ENCODE measurements around the gene C2orf81.
"Not testable (repeated sequence)": the region's sequence is repeated elsewhere in the genome, so short reads cannot be mapped to it uniquely, and the experiment has no call there.

The C2orf81 gene

DNA sequence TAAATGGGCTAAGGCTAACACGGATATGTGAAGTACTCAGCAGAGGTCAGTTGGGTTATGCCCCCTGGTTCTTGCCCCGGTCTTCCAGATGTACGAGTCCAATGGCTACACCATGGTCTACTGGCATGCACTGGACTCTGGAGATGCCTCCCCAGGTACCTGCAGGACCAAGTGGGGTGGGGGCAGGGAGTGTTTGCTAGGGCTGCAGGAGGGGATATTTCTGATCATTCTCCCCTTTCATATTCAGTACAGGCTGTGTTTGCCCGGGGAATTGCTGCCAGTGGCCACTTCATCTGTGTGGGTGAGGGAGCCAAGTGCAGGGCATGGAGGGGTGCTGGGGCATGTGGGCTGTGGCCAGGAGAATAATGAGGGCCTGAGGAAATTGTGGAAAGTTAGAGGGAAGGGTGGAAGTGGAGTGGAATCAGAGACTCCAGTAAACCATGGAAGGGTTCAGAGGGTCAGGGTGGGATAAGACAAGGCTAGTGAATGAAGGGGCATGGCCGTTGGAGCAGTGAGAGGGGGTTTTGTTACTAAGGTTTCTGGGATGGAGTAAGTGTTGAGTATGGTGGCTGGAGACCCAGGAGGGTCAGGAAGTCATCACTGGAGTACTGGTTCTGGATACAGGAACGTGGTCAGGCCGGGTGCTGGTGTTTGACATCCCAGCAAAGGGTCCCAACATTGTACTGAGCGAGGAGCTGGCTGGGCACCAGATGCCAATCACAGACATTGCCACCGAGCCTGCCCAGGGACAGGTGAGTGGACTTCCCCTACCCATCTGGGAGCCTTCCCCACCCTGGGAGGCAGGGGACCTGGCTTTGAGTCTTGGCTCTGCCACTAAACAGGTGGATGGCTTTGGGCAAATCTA, 2.0 kb upstream of the C2orf81 start:
- H3K36me3 ChIP-seq (ENCODE audit: control insufficient read depth in 2 of 2, insufficient read depth in 2 of 2, low read length in 2 of 2): peaks cover 25 to 36% of the 10 kb centered on the region in 2 donors
- no peaks in the 10 kb centered on the region for H3K9me3 ChIP-seq (ENCODE audit: control insufficient read depth in 2 of 2, low read length in 2 of 2)
- no peak overlapping the region for H3K27ac ChIP-seq (ENCODE audit: low read depth in 2 of 2, low read length in 2 of 2)
- H3K27me3 ChIP-seq (ENCODE audit: control insufficient read depth in 2 of 2, insufficient read depth in 2 of 2, low read length in 2 of 2): no peaks in the 10 kb centered on the region
- H3K4me1 ChIP-seq (ENCODE audit: control insufficient read depth in 2 of 2, insufficient read depth in 2 of 2, low read length in 2 of 2): peaks cover 5 to 9% of the 10 kb centered on the region in 2 donors
- no peak overlapping the region for H3K4me3 ChIP-seq (ENCODE audit: low read length in 2 of 2)
- no peak overlapping the region for H3K9ac ChIP-seq (ENCODE audit: low read depth in 1 of 2, low read length in 2 of 2)

DNA sequence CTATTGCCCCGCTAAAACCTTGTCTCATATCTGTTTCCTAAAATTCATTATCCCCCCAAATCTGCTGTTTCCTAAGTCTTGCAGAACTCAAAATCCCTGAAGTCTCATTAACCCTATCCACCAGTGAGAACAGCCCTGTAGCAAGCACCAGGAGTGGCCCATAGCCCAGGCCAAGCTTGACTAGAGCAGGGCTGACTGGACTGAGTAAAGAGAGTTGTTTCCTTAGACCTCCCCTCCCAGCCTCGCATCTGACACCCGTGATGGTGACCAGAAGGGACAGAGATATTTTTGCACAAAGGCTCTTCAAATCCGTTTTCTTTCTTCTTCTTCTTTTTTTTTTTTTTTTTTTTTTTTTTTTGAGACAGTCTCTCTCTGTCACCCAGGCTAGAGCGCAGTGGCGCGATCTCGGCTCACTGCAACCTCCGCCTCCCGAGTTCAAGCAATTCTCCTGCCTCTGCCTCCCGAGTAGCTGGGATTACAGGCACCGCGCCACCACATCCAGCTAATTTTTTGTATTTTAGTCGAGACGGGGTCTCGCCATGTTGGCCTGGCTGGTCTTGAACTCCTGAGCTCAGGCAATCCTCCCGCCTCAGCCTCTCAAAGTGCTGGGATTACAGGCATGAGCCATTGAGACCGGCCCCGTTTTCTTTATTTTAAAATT, 846 bp downstream of the C2orf81 start:
- H3K27ac ChIP-seq (ENCODE audit: low read depth in 2 of 2, low read length in 2 of 2); H3K9me3 ChIP-seq (ENCODE audit: control insufficient read depth in 2 of 2, low read length in 2 of 2); H3K36me3 ChIP-seq (ENCODE audit: control insufficient read depth in 2 of 2, insufficient read depth in 2 of 2, low read length in 2 of 2); H3K27me3 ChIP-seq (ENCODE audit: control insufficient read depth in 2 of 2, insufficient read depth in 2 of 2, low read length in 2 of 2); H3K4me1 ChIP-seq (ENCODE audit: control insufficient read depth in 2 of 2, insufficient read depth in 2 of 2, low read length in 2 of 2): not testable (repeated sequence)
- H3K9ac ChIP-seq (ENCODE audit: low read depth in 1 of 2, low read length in 2 of 2): peak overlapping the region in 1 of 2 donors; percentile 57
- peak overlapping the region in 1 of 2 donors; percentile 82 for H3K4me3 ChIP-seq (ENCODE audit: low read length in 2 of 2)

DNA sequence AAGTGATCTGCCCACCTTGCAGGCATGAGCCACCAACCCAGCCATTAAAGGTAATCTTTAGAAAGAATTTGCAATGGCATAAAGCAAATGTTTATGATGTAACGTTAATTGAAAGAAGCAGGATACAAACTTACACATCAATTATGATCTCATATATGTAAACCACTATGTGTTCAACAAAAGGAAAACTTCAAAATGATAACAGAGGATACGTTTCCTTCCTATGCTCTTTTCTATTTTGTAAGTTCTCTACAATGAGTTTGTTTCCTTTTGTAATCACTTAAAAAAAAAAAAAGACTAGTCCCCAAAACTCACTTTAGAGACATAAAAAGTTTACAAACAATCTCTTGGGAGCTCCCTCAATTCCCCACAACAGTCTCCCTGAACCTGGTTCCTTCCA, 1.4 kb downstream of the C2orf81 start:
- no peaks in the 10 kb centered on the region for H3K27me3 ChIP-seq (ENCODE audit: control insufficient read depth in 2 of 2, insufficient read depth in 2 of 2, low read length in 2 of 2)
- no peaks in the 10 kb centered on the region for H3K9me3 ChIP-seq (ENCODE audit: control insufficient read depth in 2 of 2, low read length in 2 of 2)
- no peak overlapping the region for H3K27ac ChIP-seq (ENCODE audit: low read depth in 2 of 2, low read length in 2 of 2)
- H3K36me3 ChIP-seq (ENCODE audit: control insufficient read depth in 2 of 2, insufficient read depth in 2 of 2, low read length in 2 of 2): peaks cover 0 to 4% of the 10 kb centered on the region in 2 donors
- peaks cover 5 to 14% of the 10 kb centered on the region in 2 donors for H3K4me1 ChIP-seq (ENCODE audit: control insufficient read depth in 2 of 2, insufficient read depth in 2 of 2, low read length in 2 of 2)
- H3K4me3 ChIP-seq (ENCODE audit: low read length in 2 of 2): no peak overlapping the region
- no peak overlapping the region for H3K9ac ChIP-seq (ENCODE audit: low read depth in 1 of 2, low read length in 2 of 2)

DNA sequence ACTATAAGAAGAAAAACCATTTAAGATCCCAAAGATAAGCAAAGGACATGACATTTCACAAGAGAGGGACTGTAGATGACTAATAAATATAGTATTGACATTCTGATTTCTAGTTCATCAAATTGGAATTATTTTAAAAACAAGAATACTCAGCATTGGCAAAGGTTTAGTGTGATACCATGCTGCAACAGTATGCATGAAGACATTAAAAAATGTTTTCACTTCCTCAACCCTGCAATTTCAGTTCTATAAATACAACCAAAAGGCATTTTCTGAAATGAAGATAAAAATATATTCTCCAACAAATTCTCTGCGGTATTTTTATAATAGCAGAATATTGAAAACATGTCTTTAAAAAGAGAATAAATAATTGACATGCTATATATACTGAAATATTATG, 2.1 kb downstream of the C2orf81 start:
- H3K9me3 ChIP-seq (ENCODE audit: control insufficient read depth in 2 of 2, low read length in 2 of 2): no peaks in the 10 kb centered on the region
- H3K4me1 ChIP-seq (ENCODE audit: control insufficient read depth in 2 of 2, insufficient read depth in 2 of 2, low read length in 2 of 2): peaks cover 6 to 18% of the 10 kb centered on the region in 2 donors
- no peaks in the 10 kb centered on the region for H3K36me3 ChIP-seq (ENCODE audit: control insufficient read depth in 2 of 2, insufficient read depth in 2 of 2, low read length in 2 of 2)
- H3K4me3 ChIP-seq (ENCODE audit: low read length in 2 of 2): no peak overlapping the region
- H3K9ac ChIP-seq (ENCODE audit: low read depth in 1 of 2, low read length in 2 of 2): no peak overlapping the region
- no peaks in the 10 kb centered on the region for H3K27me3 ChIP-seq (ENCODE audit: control insufficient read depth in 2 of 2, insufficient read depth in 2 of 2, low read length in 2 of 2)
- H3K27ac ChIP-seq (ENCODE audit: low read depth in 2 of 2, low read length in 2 of 2): no peak overlapping the region

DNA sequence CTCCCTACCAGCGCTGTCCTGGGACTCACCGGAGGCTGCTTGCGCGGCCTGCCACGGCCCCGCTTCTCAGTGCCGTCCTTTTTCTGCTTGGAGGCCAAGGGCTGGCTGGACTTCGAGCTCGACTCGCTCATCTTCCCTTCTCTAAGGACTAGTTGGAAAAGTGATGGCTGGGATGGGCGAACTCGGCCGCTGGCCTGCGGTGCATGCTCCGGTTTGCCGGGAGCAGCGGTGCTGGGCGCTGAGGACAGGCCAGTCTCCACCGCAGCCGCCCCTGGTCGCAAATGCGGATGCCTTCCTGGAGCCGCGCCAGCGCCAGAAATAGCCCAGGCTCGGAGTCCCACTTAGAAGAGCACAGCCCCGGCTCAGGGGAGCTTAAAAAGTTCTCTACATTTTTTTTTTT, 3.1 kb downstream of the C2orf81 start:
- H3K9ac ChIP-seq (ENCODE audit: low read depth in 1 of 2, low read length in 2 of 2): no peak overlapping the region
- H3K36me3 ChIP-seq (ENCODE audit: control insufficient read depth in 2 of 2, insufficient read depth in 2 of 2, low read length in 2 of 2): no peaks in the 10 kb centered on the region
- H3K27me3 ChIP-seq (ENCODE audit: control insufficient read depth in 2 of 2, insufficient read depth in 2 of 2, low read length in 2 of 2): no peaks in the 10 kb centered on the region
- H3K4me1 ChIP-seq (ENCODE audit: control insufficient read depth in 2 of 2, insufficient read depth in 2 of 2, low read length in 2 of 2): peaks cover 14 to 24% of the 10 kb centered on the region in 2 donors
- no peak overlapping the region for H3K27ac ChIP-seq (ENCODE audit: low read depth in 2 of 2, low read length in 2 of 2)
- H3K4me3 ChIP-seq (ENCODE audit: low read length in 2 of 2): no peak overlapping the region
- H3K9me3 ChIP-seq (ENCODE audit: control insufficient read depth in 2 of 2, low read length in 2 of 2): no peaks in the 10 kb centered on the region

DNA sequence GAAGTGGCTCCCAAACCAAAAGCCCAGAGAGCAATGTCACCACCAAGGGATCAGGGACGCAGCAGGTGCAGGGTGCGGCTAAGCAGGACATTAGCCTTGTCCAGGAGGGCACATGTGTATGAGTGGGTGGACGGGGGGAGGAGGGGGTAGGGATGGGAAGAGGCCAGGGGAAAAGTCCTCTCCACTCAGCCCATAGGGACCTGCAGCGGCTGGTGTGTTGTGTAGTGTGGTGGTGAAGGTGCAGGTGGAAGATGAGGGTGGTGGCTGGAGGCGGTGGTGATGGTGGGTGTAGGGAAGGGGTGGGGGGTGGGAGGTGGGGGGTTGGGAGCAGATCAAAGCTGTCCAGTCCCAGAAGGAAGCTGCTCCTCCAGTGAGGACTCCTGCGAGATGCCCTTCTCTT, 3.7 kb downstream of the C2orf81 start:
- Histone ChIP-seq H3K9ac (ENCODE audit: low read depth in 1 of 2, low read length in 2 of 2) (no peak overlapping the region), H3K36me3 (ENCODE audit: control insufficient read depth in 2 of 2, insufficient read depth in 2 of 2, low read length in 2 of 2) (no peaks in the 10 kb centered on the region), H3K27me3 (ENCODE audit: control insufficient read depth in 2 of 2, insufficient read depth in 2 of 2, low read length in 2 of 2) (no peaks in the 10 kb centered on the region), H3K4me3 (ENCODE audit: low read length in 2 of 2) (no peak overlapping the region), H3K4me1 (ENCODE audit: control insufficient read depth in 2 of 2, insufficient read depth in 2 of 2, low read length in 2 of 2) (peaks cover 14 to 24% of the 10 kb centered on the region in 2 donors), H3K27ac (ENCODE audit: low read depth in 2 of 2, low read length in 2 of 2) (no peak overlapping the region), H3K9me3 (ENCODE audit: control insufficient read depth in 2 of 2, low read length in 2 of 2) (no peaks in the 10 kb centered on the region)

DNA sequence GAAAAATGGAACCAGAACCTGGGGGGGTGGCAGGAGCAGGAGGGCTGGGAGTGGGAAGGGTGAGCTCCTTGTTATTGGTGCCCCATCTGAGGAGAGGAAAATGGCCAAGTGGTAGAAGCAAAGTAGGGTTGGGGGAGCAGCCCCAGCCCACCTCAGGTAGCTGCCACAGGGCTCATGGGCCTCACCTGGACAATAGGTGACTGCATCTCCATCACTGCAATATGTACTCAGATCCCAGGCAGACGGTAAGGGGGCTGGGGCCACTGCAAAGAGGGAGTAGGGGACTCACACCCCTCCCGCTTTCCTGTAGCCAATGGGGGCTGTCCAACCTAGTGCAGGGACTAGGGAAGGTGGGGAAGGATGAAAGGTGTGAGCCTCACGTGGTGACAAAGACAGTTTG, 4.2 kb downstream of the C2orf81 start:
- no peak overlapping the region for H3K4me3 ChIP-seq (ENCODE audit: low read length in 2 of 2)
- no peaks in the 10 kb centered on the region for H3K27me3 ChIP-seq (ENCODE audit: control insufficient read depth in 2 of 2, insufficient read depth in 2 of 2, low read length in 2 of 2)
- H3K27ac ChIP-seq (ENCODE audit: low read depth in 2 of 2, low read length in 2 of 2): no peak overlapping the region
- H3K4me1 ChIP-seq (ENCODE audit: control insufficient read depth in 2 of 2, insufficient read depth in 2 of 2, low read length in 2 of 2): peaks cover 14 to 24% of the 10 kb centered on the region in 2 donors
- no peaks in the 10 kb centered on the region for H3K36me3 ChIP-seq (ENCODE audit: control insufficient read depth in 2 of 2, insufficient read depth in 2 of 2, low read length in 2 of 2)
- H3K9me3 ChIP-seq (ENCODE audit: control insufficient read depth in 2 of 2, low read length in 2 of 2): no peaks in the 10 kb centered on the region
- no peak overlapping the region for H3K9ac ChIP-seq (ENCODE audit: low read depth in 1 of 2, low read length in 2 of 2)

DNA sequence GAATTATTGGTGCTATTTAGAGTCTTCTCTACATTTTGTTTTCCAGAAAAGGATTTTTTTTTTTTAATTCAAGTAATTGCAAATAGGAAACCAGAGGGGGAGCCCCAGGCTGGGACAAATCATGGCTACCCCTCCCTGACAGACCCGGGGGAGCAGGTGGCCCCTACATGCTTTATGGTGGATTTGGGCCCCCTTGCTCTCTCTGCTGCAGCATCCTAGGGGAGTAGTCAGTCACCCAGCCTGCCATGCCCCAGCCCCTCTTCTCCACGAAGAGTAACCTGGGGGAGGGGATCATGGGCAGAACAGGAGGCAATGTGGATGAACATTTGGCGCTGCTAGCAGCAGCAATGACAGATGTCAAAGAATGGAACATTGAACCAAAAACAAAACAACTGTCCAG, 4.6 kb downstream of the C2orf81 start:
- peaks cover 14 to 20% of the 10 kb centered on the region in 2 donors for H3K4me1 ChIP-seq (ENCODE audit: control insufficient read depth in 2 of 2, insufficient read depth in 2 of 2, low read length in 2 of 2)
- no peak overlapping the region for H3K4me3 ChIP-seq (ENCODE audit: low read length in 2 of 2)
- H3K27me3 ChIP-seq (ENCODE audit: control insufficient read depth in 2 of 2, insufficient read depth in 2 of 2, low read length in 2 of 2): no peaks in the 10 kb centered on the region

DNA sequence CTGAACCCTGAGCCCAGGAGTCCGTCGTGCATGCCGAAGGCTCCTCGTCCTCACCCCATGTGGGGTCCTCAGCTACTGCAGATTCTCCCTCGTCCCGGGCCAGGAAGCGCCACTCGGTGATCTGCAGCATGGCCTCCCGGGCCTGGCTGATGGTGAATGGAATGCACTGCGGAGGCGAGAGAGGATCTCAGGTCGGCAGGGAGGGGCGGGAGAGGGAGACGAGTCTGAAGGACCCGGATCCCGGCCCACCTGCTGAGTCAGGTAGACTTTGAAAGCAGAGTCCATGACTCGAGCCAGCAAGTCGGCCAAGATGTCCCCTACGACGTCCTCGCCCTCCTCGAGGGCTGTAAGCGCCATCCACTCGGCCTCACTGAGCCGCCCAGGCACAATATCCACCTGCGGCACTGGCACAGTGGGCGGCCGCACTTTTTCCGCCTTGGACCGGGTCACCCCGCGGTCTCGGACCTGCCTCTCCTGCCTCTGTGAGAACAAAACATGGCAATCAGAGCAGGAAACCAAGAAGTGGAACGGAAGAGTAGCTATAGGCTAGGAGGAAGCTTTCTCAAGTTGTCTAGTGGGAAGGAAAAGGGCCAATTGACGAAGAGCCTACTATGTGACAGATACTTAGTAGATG, 5.5 kb downstream of the C2orf81 start:
- Histone ChIP-seq H3K27ac (ENCODE audit: low read depth in 2 of 2, low read length in 2 of 2) (no peak overlapping the region), H3K36me3 (ENCODE audit: control insufficient read depth in 2 of 2, insufficient read depth in 2 of 2, low read length in 2 of 2) (no peaks in the 10 kb centered on the region), H3K4me3 (ENCODE audit: low read length in 2 of 2) (peak overlapping the region; percentile 60 to 68), H3K9ac (ENCODE audit: low read depth in 1 of 2, low read length in 2 of 2) (peak overlapping the region; percentile 38 to 62), H3K9me3 (ENCODE audit: control insufficient read depth in 2 of 2, low read length in 2 of 2) (no peaks in the 10 kb centered on the region), H3K4me1 (ENCODE audit: control insufficient read depth in 2 of 2, insufficient read depth in 2 of 2, low read length in 2 of 2) (peaks cover 10 to 19% of the 10 kb centered on the region in 2 donors), H3K27me3 (ENCODE audit: control insufficient read depth in 2 of 2, insufficient read depth in 2 of 2, low read length in 2 of 2) (no peaks in the 10 kb centered on the region)

More for the DNA sequence above, 4.6 kb downstream of the C2orf81 start:
- no peaks in the 10 kb centered on the region for H3K36me3 ChIP-seq (ENCODE audit: control insufficient read depth in 2 of 2, insufficient read depth in 2 of 2, low read length in 2 of 2)
- no peak overlapping the region for H3K9ac ChIP-seq (ENCODE audit: low read depth in 1 of 2, low read length in 2 of 2)
- no peaks in the 10 kb centered on the region for H3K9me3 ChIP-seq (ENCODE audit: control insufficient read depth in 2 of 2, low read length in 2 of 2)
- no peak overlapping the region for H3K27ac ChIP-seq (ENCODE audit: low read depth in 2 of 2, low read length in 2 of 2)
